Trophoblast cell (in vitro differentiated cells and primary cell): ENCODE measurements around the gene CCNY.

ENCODE experiments used
- DNase-seq, 2 donors: peaks; one replicate each; pipeline ENCODE4 v3.0.0-alpha.2; 2016
- H2AFZ ChIP-seq: 2 replicates; pipeline ENCODE4 v1.6.1; 2013; ENCODE audit warnings: low read length, moderate library complexity, mild to moderate bottlenecking; ENCODE audit not compliant: insufficient read depth, poor library complexity
- H2AK5ac ChIP-seq: 2 replicates; pipeline ENCODE4 v1.6.1; 2013; ENCODE audit warnings: mild to moderate bottlenecking, low read length
- H2BK120ac ChIP-seq: 2 replicates; pipeline ENCODE4 v1.6.1; 2013; ENCODE audit warnings: low read length, mild to moderate bottlenecking, moderate library complexity; ENCODE audit not compliant: insufficient read depth, poor library complexity
- H2BK12ac ChIP-seq: 2 replicates; pipeline ENCODE4 v1.6.1; 2013; ENCODE audit warnings: mild to moderate bottlenecking, low read length, moderate library complexity
- H2BK5ac ChIP-seq: 2 replicates; pipeline ENCODE4 v1.6.1; 2013; ENCODE audit warnings: low read length, low read depth, moderate library complexity, mild to moderate bottlenecking; ENCODE audit not compliant: poor library complexity
- H3K14ac ChIP-seq: 2 replicates; pipeline ENCODE4 v1.6.1; 2013; ENCODE audit warnings: mild to moderate bottlenecking, low read length
- H3K18ac ChIP-seq: 2 replicates; pipeline ENCODE4 v1.6.1; 2013; ENCODE audit warnings: mild to moderate bottlenecking, low read length
- H3K23ac ChIP-seq: 2 replicates; pipeline ENCODE4 v1.6.1; 2013; ENCODE audit warnings: low read length
- H3K27ac ChIP-seq: 2 replicates; pipeline ENCODE4 v1.5.1; 2013; ENCODE audit warnings: low read depth, mild to moderate bottlenecking, inconsistent platforms, low read length, moderate library complexity
- H3K27me3 ChIP-seq: 2 replicates; pipeline ENCODE4 v1.6.1; 2013; ENCODE audit warnings: inconsistent platforms, mild to moderate bottlenecking, low read length, moderate library complexity; ENCODE audit not compliant: insufficient read depth
- H3K36me3 ChIP-seq, 2 experiments: 1 replicate in 1 of 2; 2 replicates in 1 of 2; pipeline ENCODE4 v1.6.1; 2013; ENCODE audit warnings: low read length in 2 of 2, mild to moderate bottlenecking in 2 of 2, moderate library complexity in 1 of 2; ENCODE audit not compliant: insufficient read depth in 2 of 2, control insufficient read depth in 1 of 2
- H3K4ac ChIP-seq: 2 replicates; pipeline ENCODE4 v1.6.1; 2013; ENCODE audit warnings: low read depth, mild to moderate bottlenecking, low read length, moderate library complexity
- H3K4me1 ChIP-seq, 2 experiments: 1 replicate in 1 of 2; 2 replicates in 1 of 2; pipeline ENCODE4 v1.6.1; 2013; ENCODE audit warnings: low read length in 2 of 2, mild to moderate bottlenecking in 2 of 2, moderate library complexity in 1 of 2; ENCODE audit not compliant: insufficient read depth in 2 of 2, control insufficient read depth in 1 of 2
- H3K4me2 ChIP-seq: 2 replicates; pipeline ENCODE4 v1.6.1; 2013; ENCODE audit warnings: inconsistent platforms, mild to moderate bottlenecking, low read length, moderate library complexity
- H3K4me3 ChIP-seq: 2 replicates; pipeline ENCODE4 v1.5.1; 2013; ENCODE audit warnings: mild to moderate bottlenecking, low read depth, low read length, inconsistent platforms
- H3K79me1 ChIP-seq: one replicate; pipeline ENCODE4 v1.6.1; 2013; ENCODE audit warnings: low read length
- H3K79me2 ChIP-seq: 2 replicates; pipeline ENCODE4 v1.6.1; 2013; ENCODE audit warnings: low read length, mild to moderate bottlenecking; ENCODE audit not compliant: control insufficient read depth, insufficient read depth, poor library complexity
- H3K9ac ChIP-seq: 2 replicates; pipeline ENCODE4 v1.6.1; 2013; ENCODE audit warnings: mild to moderate bottlenecking, low read length
- H3K9me3 ChIP-seq: 2 replicates; pipeline ENCODE4 v1.6.1; 2013; ENCODE audit warnings: low read depth, mild to moderate bottlenecking, control low read depth, inconsistent platforms, low read length; ENCODE audit not compliant: insufficient read depth
- H4K12ac ChIP-seq: 2 replicates; pipeline ENCODE4 v1.6.1; 2013; ENCODE audit warnings: low read depth, mild to moderate bottlenecking, low read length, moderate library complexity
- H4K8ac ChIP-seq: 2 replicates; pipeline ENCODE4 v1.6.1; 2013; ENCODE audit warnings: low read depth, mild to moderate bottlenecking, low read length, moderate library complexity
- H4K91ac ChIP-seq: one replicate; pipeline ENCODE4 v1.6.1; 2013; ENCODE audit warnings: low read depth, mild to moderate bottlenecking, low read length, moderate library complexity
- WGBS: extraction: QIAGEN DNeasy Blood & Tissue Kit; methylation state at CpG from one replicate; pipeline ENCODE4 v1.1.7; 2013; ENCODE audit warnings: missing lambda C conversion rate; ENCODE audit not compliant: insufficient read length, insufficient coverage; ENCODE audit errors: extremely low coverage; 5-methylcytosine and 5-hydroxymethylcytosine counted together

The CCNY gene

DNA sequence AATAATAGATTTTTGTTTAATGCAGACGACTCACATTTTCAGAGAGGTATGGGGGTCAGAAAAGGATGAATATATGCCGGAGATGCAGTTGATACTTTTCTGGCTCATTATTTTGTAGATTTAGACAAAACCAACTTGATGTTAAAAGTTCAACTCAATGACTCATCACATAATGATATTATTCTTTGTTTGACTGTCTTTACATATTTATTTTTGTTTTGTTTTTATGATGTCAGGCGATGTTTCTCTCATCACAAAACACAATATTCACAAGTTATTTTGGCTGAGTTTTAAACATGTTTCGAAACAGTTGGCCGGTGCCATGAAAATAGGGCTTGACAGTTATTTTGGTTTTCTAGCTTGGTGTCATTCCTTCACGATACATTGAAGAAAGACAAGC is 270.1 kb downstream of the CCNY start:
- Histone ChIP-seq H3K9ac (no peak overlapping the region), H4K8ac (no peak overlapping the region), H2AK5ac (no peak overlapping the region), H3K4me1 (no peaks in the 10 kb centered on the region), H3K79me1 (no peaks in the 10 kb centered on the region), H2BK5ac (no peak overlapping the region), H3K27ac (no peak overlapping the region), H3K27me3 (no peaks in the 10 kb centered on the region), H2AFZ (no peak overlapping the region), H4K12ac (no peak overlapping the region), H3K79me2 (no peaks in the 10 kb centered on the region), H3K9me3 (peaks cover 3% of the 10 kb centered on the region), H3K18ac (no peak overlapping the region), H3K14ac (no peak overlapping the region), H4K91ac (no peak overlapping the region), H3K23ac (no peak overlapping the region), H3K36me3 (no peaks in the 10 kb centered on the region), H3K4me2 (no peak overlapping the region), H3K4ac (no peak overlapping the region), H2BK120ac (no peak overlapping the region), H2BK12ac (no peak overlapping the region), H3K4me3 (no peak overlapping the region)
- WGBS, result no CpG with 5 or more reads among the region's 6 CpGs
- DNase-seq, result no peak

DNA sequence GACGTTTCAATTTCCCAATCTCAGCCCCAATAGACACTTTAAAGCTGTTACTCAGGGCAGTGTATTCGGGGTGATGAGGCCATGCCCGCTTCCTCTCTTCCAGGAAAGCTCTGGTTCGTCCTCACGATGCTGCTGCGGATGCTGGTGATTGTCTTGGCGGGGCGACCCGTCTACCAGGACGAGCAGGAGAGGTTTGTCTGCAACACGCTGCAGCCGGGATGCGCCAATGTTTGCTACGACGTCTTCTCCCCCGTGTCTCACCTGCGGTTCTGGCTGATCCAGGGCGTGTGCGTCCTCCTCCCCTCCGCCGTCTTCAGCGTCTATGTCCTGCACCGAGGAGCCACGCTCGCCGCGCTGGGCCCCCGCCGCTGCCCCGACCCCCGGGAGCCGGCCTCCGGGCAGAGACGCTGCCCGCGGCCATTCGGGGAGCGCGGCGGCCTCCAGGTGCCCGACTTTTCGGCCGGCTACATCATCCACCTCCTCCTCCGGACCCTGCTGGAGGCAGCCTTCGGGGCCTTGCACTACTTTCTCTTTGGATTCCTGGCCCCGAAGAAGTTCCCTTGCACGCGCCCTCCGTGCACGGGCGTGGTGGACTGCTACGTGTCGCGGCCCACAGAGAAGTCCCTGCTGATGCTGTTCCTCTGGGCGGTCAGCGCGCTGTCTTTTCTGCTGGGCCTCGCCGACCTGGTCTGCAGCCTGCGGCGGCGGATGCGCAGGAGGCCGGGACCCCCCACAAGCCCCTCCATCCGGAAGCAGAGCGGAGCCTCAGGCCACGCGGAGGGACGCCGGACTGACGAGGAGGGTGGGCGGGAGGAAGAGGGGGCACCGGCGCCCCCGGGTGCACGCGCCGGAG is 271.4 kb downstream of the CCNY start:
- H3K14ac ChIP-seq, result no peak overlapping the region
- no peak overlapping the region for H2AK5ac ChIP-seq
- H4K91ac ChIP-seq, result no peak overlapping the region
- no peak overlapping the region for H3K27ac ChIP-seq
- H3K4me2 ChIP-seq, result no peak overlapping the region
- no peak overlapping the region for H3K4me3 ChIP-seq
- H3K9ac ChIP-seq, result no peak overlapping the region
- no peak overlapping the region for H2AFZ ChIP-seq
- no peak overlapping the region for H2BK5ac ChIP-seq
- H4K12ac ChIP-seq, result no peak overlapping the region
- peaks cover 3% of the 10 kb centered on the region for H3K9me3 ChIP-seq
- no peaks in the 10 kb centered on the region for H3K79me2 ChIP-seq
- H3K79me1 ChIP-seq, result no peaks in the 10 kb centered on the region
- H2BK120ac ChIP-seq, result no peak overlapping the region
- H3K4me1 ChIP-seq, result no peaks in the 10 kb centered on the region
- H3K27me3 ChIP-seq, result no peaks in the 10 kb centered on the region
- H3K4ac ChIP-seq, result no peak overlapping the region
- no peaks in the 10 kb centered on the region for H3K36me3 ChIP-seq
- no CpG with 5 or more reads among the region's 78 CpGs for WGBS
- H2BK12ac ChIP-seq, result no peak overlapping the region
- H3K18ac ChIP-seq, result no peak overlapping the region
- no peak for DNase-seq
- H3K23ac ChIP-seq, result no peak overlapping the region
- H4K8ac ChIP-seq, result no peak overlapping the region

DNA sequence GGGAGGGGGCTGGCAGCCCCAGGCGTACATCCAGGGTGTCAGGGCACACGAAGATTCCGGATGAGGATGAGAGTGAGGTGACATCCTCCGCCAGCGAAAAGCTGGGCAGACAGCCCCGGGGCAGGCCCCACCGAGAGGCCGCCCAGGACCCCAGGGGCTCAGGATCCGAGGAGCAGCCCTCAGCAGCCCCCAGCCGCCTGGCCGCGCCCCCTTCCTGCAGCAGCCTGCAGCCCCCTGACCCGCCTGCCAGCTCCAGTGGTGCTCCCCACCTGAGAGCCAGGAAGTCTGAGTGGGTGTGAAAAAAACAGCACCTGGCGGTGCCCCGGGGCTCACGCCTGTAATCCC is 272.0 kb downstream of the CCNY start:
- H3K23ac ChIP-seq, result no peak overlapping the region
- H3K9ac ChIP-seq, result no peak overlapping the region
- no peak overlapping the region for H4K12ac ChIP-seq
- no peak overlapping the region for H3K4ac ChIP-seq
- H3K4me3 ChIP-seq, result no peak overlapping the region
- no peak overlapping the region for H3K14ac ChIP-seq
- no peak for DNase-seq
- no peak overlapping the region for H4K8ac ChIP-seq
- no peak overlapping the region for H4K91ac ChIP-seq
- H3K27me3 ChIP-seq, result no peaks in the 10 kb centered on the region
- H2AFZ ChIP-seq, result no peak overlapping the region
- H3K79me2 ChIP-seq, result no peaks in the 10 kb centered on the region
- H3K36me3 ChIP-seq, result no peaks in the 10 kb centered on the region
- H2BK5ac ChIP-seq, result no peak overlapping the region
- H3K4me2 ChIP-seq, result no peak overlapping the region
- no peak overlapping the region for H2BK12ac ChIP-seq
- H3K4me1 ChIP-seq, result no peaks in the 10 kb centered on the region
- no CpG with 5 or more reads among the region's 16 CpGs for WGBS
- no peaks in the 10 kb centered on the region for H3K79me1 ChIP-seq
- H2AK5ac ChIP-seq, result no peak overlapping the region
- no peak overlapping the region for H2BK120ac ChIP-seq
- no peak overlapping the region for H3K27ac ChIP-seq
- no peak overlapping the region for H3K18ac ChIP-seq
- peaks cover 3% of the 10 kb centered on the region for H3K9me3 ChIP-seq

DNA sequence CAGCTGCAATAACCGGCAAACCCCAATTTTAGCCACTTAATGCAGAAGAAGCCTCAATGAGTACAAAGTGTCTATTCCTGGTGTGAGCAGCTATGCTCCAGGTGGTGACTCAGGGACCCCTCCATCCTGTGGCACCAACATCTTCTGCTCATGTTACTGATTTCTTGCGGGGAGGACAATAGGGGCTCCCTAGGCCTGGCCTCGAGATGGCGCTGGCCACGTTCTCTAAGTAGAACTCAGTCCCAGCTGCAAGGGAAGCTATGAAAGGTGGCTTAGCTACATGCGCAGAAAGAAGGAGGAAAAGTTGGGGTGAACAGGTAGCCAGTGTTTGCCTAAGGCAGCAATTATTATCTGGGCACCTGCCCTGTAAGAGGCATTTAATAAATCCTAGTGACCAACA is 275.4 kb downstream of the CCNY start:
- Histone ChIP-seq H3K36me3 (no peaks in the 10 kb centered on the region), H3K27me3 (no peaks in the 10 kb centered on the region), H3K4me1 (no peaks in the 10 kb centered on the region), H3K4ac (no peak overlapping the region), H3K4me2 (no peak overlapping the region), H2BK120ac (no peak overlapping the region), H2BK5ac (no peak overlapping the region), H4K91ac (no peak overlapping the region), H4K12ac (no peak overlapping the region), H3K9me3 (peaks cover 3% of the 10 kb centered on the region), H2AK5ac (no peak overlapping the region), H3K14ac (no peak overlapping the region), H3K27ac (no peak overlapping the region), H3K79me2 (no peaks in the 10 kb centered on the region), H3K18ac (no peak overlapping the region), H3K4me3 (no peak overlapping the region), H3K79me1 (no peaks in the 10 kb centered on the region), H4K8ac (no peak overlapping the region), H2AFZ (no peak overlapping the region), H2BK12ac (no peak overlapping the region), H3K9ac (no peak overlapping the region), H3K23ac (no peak overlapping the region)
- WGBS, result no CpG with 5 or more reads among the region's 6 CpGs
- no peak for DNase-seq
